Panc1 (cell line): ENCODE results near the gene ARHGEF40. TPM values are rescaled to one million over a fixed set of nuclear protein-coding genes. Genes with fewer than 3 reads are reported as not detected.
A peak's percentile ranks its signal among the peaks of the same experiment; 100 is the strongest.

Experiments used
- ATAC-seq: fragments of 200-7000 bp; cut with Tn5 transposase; 2 replicates; pipeline ENCODE4 v1.9.1; 2020; ENCODE audit warnings: mild to moderate bottlenecking, moderate library complexity
- BruUV-seq: library from RNA; stranded (reverse); fragments of 400-500 nt; replicated peaks from 2 replicates; lab custom pipeline; 2021; lab: Mats Ljungman, UMichigan
- CTCF ChIA-PET: fragments of 300-600 bp; sonication (Branson Sonifier 250); formaldehyde crosslinking; loops from one replicate; lab custom pipeline; 2022; ENCODE audit warnings: antibody characterized with exemption; lab: Charles Lee
- POLR2A ChIA-PET: fragments of 300-600 bp; sonication (Branson Sonifier 250); formaldehyde crosslinking; loops from one replicate; lab custom pipeline; 2022; ENCODE audit warnings: antibody characterized with exemption; lab: Charles Lee
- DNase-seq: peaks from one replicate; pipeline ENCODE4 v3.0.0-alpha.2; 2010; ENCODE audit warnings: low read depth, low spot score
- H3K27ac ChIP-seq: 2 replicates; pipeline ENCODE4 v1.5.1; 2011; ENCODE audit warnings: mild to moderate bottlenecking, low read length, inconsistent platforms
- H3K27me3 ChIP-seq: fragments of 200-500 bp; sonication (Bioruptor generic); 2 replicates; pipeline ENCODE4 v1.6.0; 2014; ENCODE audit warnings: low read length, inconsistent platforms; ENCODE audit not compliant: control insufficient read depth, insufficient read depth
- H3K36me3 ChIP-seq: fragments of 200-500 bp; sonication (Bioruptor generic); 2 replicates; pipeline ENCODE4 v1.5.1; 2014; ENCODE audit warnings: inconsistent platforms, mild to moderate bottlenecking, low read length, moderate library complexity; ENCODE audit not compliant: control insufficient read depth, insufficient read depth
- H3K4me1 ChIP-seq: 2 replicates; pipeline ENCODE4 v1.5.1; 2011; ENCODE audit warnings: inconsistent platforms, mild to moderate bottlenecking, low read length, moderate library complexity; ENCODE audit not compliant: control insufficient read depth, insufficient read depth
- H3K4me3 ChIP-seq, 2 experiments: 2 replicates each; pipeline ENCODE4 v1.5.1; 2011 to 2012; ENCODE audit warnings: low read depth in 2 of 2, low read length in 2 of 2, mild to moderate bottlenecking in 2 of 2, inconsistent platforms in 1 of 2, moderate library complexity in 1 of 2
- H3K9me3 ChIP-seq: fragments of 200-500 bp; sonication (Bioruptor generic); 2 replicates; pipeline ENCODE4 v1.5.1; 2014; ENCODE audit warnings: low read depth, mild to moderate bottlenecking, inconsistent platforms, low read length, moderate library complexity; ENCODE audit not compliant: control insufficient read depth, insufficient read depth
- POLR2AphosphoS5 ChIP-seq: IDR thresholded peaks from 2 replicates; pipeline ENCODE4 v1.6.1; 2012; ENCODE audit warnings: mild to moderate bottlenecking, low read depth, low read length, moderate library complexity
- SIN3A ChIP-seq: IDR thresholded peaks from 2 replicates; pipeline ENCODE4 v1.6.1; 2012; ENCODE audit warnings: low read depth, mild to moderate bottlenecking, low read length, moderate library complexity, borderline replicate concordance; ENCODE audit not compliant: insufficient read depth
- TCF7L2 ChIP-seq: IDR thresholded peaks from 2 replicates; pipeline ENCODE4 v1.6.1; 2011; ENCODE audit warnings: mild to moderate bottlenecking, low read depth, low read length, inconsistent platforms
- in situ Hi-C: cut with HindIII; loops from 2 replicates; pipeline ENCODE4 v1.10.0; 2016; ENCODE audit warnings: low sequenced_read_pairs, low pct_unique_long_range_greater_than_20kb
- intact Hi-C: fragments of 100-400 bp; cut with micrococcal nuclease; formaldehyde crosslinking; loops from one replicate; pipeline ENCODE4 v1.10.0; 2022; ENCODE audit not compliant: unreplicated experiment
- total RNA-seq: library from RNA; stranded (reverse); gene quantifications from one replicate; pipeline ENCODE4 v1.2.1, GENCODE V29; 2021; ENCODE audit not compliant: unreplicated experiment
- TF ChIP-seq, protein P1 (sequence below), 2 experiments: IDR thresholded peaks; 2 replicates each; pipeline ENCODE4 v1.6.1; 2011 to 2012; ENCODE audit warnings: low read depth in 2 of 2, control low read depth in 1 of 2, low read length in 1 of 2, mild to moderate bottlenecking in 1 of 2, moderate library complexity in 1 of 2; ENCODE audit not compliant: insufficient read depth in 1 of 2
- TF ChIP-seq, protein P2 (sequence below): fragments of 450-650 bp; IDR thresholded peaks from 2 replicates; pipeline ENCODE4 v1.5.1; 2017; ENCODE audit warnings: mild to moderate bottlenecking

Gene ARHGEF40
- total RNA-seq, 1 experiment from 2014 or later = 11.1 TPM

- H3K36me3 ChIP-seq = no peaks in the 10 kb centered on the region
- intact Hi-C loops = loop anchor here (5.0 kb wide), 1 partner anchor 38 kb away; no protein-coding TSS in a partner anchor
- TF ChIP-seq, protein P1, sequence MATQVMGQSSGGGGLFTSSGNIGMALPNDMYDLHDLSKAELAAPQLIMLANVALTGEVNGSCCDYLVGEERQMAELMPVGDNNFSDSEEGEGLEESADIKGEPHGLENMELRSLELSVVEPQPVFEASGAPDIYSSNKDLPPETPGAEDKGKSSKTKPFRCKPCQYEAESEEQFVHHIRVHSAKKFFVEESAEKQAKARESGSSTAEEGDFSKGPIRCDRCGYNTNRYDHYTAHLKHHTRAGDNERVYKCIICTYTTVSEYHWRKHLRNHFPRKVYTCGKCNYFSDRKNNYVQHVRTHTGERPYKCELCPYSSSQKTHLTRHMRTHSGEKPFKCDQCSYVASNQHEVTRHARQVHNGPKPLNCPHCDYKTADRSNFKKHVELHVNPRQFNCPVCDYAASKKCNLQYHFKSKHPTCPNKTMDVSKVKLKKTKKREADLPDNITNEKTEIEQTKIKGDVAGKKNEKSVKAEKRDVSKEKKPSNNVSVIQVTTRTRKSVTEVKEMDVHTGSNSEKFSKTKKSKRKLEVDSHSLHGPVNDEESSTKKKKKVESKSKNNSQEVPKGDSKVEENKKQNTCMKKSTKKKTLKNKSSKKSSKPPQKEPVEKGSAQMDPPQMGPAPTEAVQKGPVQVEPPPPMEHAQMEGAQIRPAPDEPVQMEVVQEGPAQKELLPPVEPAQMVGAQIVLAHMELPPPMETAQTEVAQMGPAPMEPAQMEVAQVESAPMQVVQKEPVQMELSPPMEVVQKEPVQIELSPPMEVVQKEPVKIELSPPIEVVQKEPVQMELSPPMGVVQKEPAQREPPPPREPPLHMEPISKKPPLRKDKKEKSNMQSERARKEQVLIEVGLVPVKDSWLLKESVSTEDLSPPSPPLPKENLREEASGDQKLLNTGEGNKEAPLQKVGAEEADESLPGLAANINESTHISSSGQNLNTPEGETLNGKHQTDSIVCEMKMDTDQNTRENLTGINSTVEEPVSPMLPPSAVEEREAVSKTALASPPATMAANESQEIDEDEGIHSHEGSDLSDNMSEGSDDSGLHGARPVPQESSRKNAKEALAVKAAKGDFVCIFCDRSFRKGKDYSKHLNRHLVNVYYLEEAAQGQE (IDR thresholded peaks at IDR 0.05; ENCODE audit: insufficient read depth in 1 of 2, low read depth in 2 of 2, low read length in 1 of 2) = no peak
- TF ChIP-seq POLR2AphosphoS5 (no peak), SIN3A (no peak), TCF7L2 (no peak)
- TF ChIP-seq, protein P2, sequence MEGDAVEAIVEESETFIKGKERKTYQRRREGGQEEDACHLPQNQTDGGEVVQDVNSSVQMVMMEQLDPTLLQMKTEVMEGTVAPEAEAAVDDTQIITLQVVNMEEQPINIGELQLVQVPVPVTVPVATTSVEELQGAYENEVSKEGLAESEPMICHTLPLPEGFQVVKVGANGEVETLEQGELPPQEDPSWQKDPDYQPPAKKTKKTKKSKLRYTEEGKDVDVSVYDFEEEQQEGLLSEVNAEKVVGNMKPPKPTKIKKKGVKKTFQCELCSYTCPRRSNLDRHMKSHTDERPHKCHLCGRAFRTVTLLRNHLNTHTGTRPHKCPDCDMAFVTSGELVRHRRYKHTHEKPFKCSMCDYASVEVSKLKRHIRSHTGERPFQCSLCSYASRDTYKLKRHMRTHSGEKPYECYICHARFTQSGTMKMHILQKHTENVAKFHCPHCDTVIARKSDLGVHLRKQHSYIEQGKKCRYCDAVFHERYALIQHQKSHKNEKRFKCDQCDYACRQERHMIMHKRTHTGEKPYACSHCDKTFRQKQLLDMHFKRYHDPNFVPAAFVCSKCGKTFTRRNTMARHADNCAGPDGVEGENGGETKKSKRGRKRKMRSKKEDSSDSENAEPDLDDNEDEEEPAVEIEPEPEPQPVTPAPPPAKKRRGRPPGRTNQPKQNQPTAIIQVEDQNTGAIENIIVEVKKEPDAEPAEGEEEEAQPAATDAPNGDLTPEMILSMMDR = no peak
- H3K27me3 ChIP-seq = 0 out of 2 replicates have a peak, but pooled peaks cover 2% of the 10 kb centered on the region
- ChIA-PET POLR2A (no interaction called here), CTCF (interaction anchor here (1.5 to 2.4 kb wide), 2 partner anchors 23 to 35 kb away, joined by 10 read pairs; no protein-coding TSS in a partner anchor)
- H3K9me3 ChIP-seq = no peaks in the 10 kb centered on the region
- BruUV-seq = no TSS peak
- H3K4me3 ChIP-seq = peak overlapping the region; percentile 54 to 62
- DNase-seq (no peak), ATAC-seq (peak; percentile 17)
- peaks cover 7% of the 10 kb centered on the region for H3K4me1 ChIP-seq
- H3K27ac ChIP-seq = peak overlapping the region; percentile 61
- in situ Hi-C loops = no loop called here
Observed at GRCh38 chr14:21069388-21070082, 569 bp upstream of the ARHGEF40 start.

DNA sequence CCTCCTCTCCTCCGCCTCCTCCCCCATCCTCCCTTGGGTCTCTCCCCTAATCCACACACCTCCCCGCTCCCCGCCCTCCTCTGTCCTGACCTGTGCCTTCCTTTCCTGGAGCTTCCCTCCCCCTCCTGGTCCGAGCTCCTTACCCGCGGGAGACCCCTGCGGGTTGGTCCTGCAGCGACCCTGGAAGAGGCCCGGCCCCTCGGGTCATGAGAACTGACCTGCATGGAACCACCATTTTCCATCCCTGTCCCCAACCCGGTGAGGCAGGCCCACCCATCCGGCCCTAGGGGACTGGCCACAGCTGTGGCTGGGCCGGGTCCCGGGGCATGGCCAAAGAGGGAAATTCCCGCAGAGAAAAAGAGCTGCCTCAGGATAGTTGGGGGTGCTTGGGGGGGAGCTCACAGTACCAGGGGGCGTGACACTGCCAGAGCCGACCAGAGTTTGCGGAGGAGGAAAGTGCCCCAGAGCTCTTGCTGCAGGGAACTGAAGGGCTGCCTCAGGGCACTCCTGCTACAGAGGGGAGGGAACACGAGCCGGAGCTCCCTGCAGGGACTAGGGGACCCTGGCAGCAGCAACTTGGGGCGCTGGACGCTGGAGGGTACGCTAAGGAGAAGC is 613 bp downstream of the ARHGEF40 start:
- no peak for TF ChIP-seq POLR2AphosphoS5
- TF ChIP-seq, protein P1 (IDR thresholded peaks at IDR 0.05; ENCODE audit: insufficient read depth in 1 of 2, low read depth in 2 of 2, low read length in 1 of 2) = no peak
- TF ChIP-seq SIN3A = no peak
- no peak for TF ChIP-seq TCF7L2
- TF ChIP-seq, protein P2 = no peak
- DNase-seq (no peak), ATAC-seq (peak; percentile 47)
- in situ Hi-C loops (no loop called here), intact Hi-C loops (no loop called here)
- Histone ChIP-seq H3K36me3 (no peaks in the 10 kb centered on the region), H3K27me3 (no peaks in the 10 kb centered on the region), H3K4me3 (peak overlapping the region; percentile 54 to 65), H3K9me3 (no peaks in the 10 kb centered on the region), H3K27ac (peak overlapping the region; percentile 63), H3K4me1 (peaks cover 7% of the 10 kb centered on the region)
- no TSS peak for BruUV-seq
- ChIA-PET CTCF (interaction anchor here (1.9 to 2.4 kb wide), 3 partner anchors 21 to 56 kb away, joined by 8 to 10 read pairs (median 10); no protein-coding TSS in a partner anchor), POLR2A (no interaction called here)
